ENCODE results near the gene SLC18B1.

SLC18B1 gene

DNA sequence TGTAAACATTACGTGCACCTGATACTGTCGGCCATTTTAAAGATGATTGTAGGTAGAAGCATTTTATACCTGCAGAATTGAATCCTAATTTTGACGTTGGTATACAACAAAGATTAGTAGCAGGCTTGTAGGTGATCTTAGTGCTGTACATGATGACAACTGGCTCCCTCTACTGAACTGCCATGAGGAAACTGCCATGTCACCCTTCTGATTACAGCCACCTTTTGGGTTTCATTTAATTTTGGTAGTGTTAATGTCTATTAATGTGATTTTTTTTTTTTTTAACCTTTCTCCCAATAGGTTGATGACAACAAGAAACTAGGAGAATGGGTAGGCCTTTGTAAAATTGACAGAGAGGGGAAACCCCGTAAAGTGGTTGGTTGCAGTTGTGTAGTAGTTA lies 18.2 kb upstream of the SLC18B1 start:
- WGBS = 91% methylated on average over 4 of the region's 4 CpGs
- Histone ChIP-seq H3K4me3 (ENCODE audit: low read length) (peak overlapping the region; percentile 92), H3K36me3 (ENCODE audit: insufficient read depth, low read length) (peaks cover 51% of the 10 kb centered on the region)

DNA sequence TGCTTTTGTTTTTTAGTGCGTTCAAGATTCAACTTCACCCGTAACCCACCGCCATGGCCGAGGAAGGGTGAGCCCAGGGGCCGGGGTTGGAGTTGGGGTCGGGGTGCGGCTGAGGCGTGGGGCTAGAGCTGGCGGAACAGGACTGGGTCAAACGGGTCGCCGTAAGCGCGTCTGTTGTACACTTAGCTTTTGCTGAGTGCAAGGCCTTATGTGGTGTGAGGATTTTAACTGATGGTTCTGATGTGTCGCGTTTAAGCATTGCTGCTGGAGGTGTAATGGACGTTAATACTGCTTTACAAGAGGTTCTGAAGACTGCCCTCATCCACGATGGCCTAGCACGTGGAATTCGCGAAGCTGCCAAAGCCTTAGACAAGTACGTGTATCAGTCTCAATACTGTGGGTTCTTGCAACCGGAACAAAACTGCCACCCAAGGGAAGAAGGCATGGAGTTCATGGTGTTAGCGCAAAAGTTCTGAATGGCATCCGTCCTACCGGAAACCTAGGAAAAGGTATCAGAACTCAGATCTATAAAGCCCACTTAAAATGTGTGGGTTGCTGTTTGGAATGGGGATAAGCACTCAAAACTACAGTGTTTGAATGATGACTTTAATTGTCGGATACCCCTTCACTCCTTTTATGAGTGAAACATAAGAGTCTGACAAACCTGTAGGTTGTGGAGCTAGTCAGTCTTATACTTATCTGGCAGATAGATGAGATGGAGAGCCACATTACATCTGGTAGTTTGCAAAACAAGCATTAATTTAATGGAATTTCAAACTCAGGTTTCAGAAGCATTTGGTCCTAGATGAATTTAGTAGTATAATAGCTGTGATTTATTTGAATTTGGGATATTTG lies 16.5 kb upstream of the SLC18B1 start:
- Histone ChIP-seq H3K9ac (ENCODE audit: low read depth, low read length) (peak overlapping the region; percentile 99), H3K36me3 (ENCODE audit: insufficient read depth, low read length) (peaks cover 51% of the 10 kb centered on the region)

More for the DNA sequence above, 18.2 kb upstream of the SLC18B1 start:
- no peaks in the 10 kb centered on the region for H3K9me3 ChIP-seq (ENCODE audit: insufficient read depth, low read depth, low read length)
- H3K27ac ChIP-seq (ENCODE audit: low read depth, low read length) = peak overlapping the region; percentile 82
- H3K4me1 ChIP-seq (ENCODE audit: insufficient read depth, low read length) = peaks cover 20% of the 10 kb centered on the region
- peak overlapping the region; percentile 99; the same call in 1 of the 2 replicates for H3K9ac ChIP-seq (ENCODE audit: low read depth, low read length)
- no peaks in the 10 kb centered on the region for H3K27me3 ChIP-seq (ENCODE audit: insufficient read depth, low read length)

GRCh38 chr6:132813173-132813856 lies 14.9 kb upstream of the SLC18B1 start:
- Histone ChIP-seq H3K27me3 (ENCODE audit: insufficient read depth, low read length) (no peaks in the 10 kb centered on the region), H3K4me3 (ENCODE audit: low read length) (peak overlapping the region; percentile 92), H3K36me3 (ENCODE audit: insufficient read depth, low read length) (peaks cover 35% of the 10 kb centered on the region), H3K27ac (ENCODE audit: low read depth, low read length) (peak overlapping the region; percentile 82), H3K4me1 (ENCODE audit: insufficient read depth, low read length) (peaks cover 20% of the 10 kb centered on the region), H3K9me3 (ENCODE audit: insufficient read depth, low read depth, low read length) (no peaks in the 10 kb centered on the region), H3K9ac (ENCODE audit: low read depth, low read length) (peak overlapping the region; percentile 99)
- WGBS = 1% methylated on average over 27 of the region's 27 CpGs

More for the DNA sequence above, 16.5 kb upstream of the SLC18B1 start:
- peak overlapping the region; percentile 92 for H3K4me3 ChIP-seq (ENCODE audit: low read length)
- no peaks in the 10 kb centered on the region for H3K27me3 ChIP-seq (ENCODE audit: insufficient read depth, low read length)
- peak overlapping the region; percentile 82 for H3K27ac ChIP-seq (ENCODE audit: low read depth, low read length)
- under 1% methylated on average over 26 of the region's 27 CpGs for WGBS
- peaks cover 20% of the 10 kb centered on the region for H3K4me1 ChIP-seq (ENCODE audit: insufficient read depth, low read length)
- no peaks in the 10 kb centered on the region for H3K9me3 ChIP-seq (ENCODE audit: insufficient read depth, low read depth, low read length)

- Histone ChIP-seq H3K9me3 (ENCODE audit: insufficient read depth, low read depth, low read length) (no peaks in the 10 kb centered on the region), H3K36me3 (ENCODE audit: insufficient read depth, low read length) (peaks cover 30% of the 10 kb centered on the region), H3K4me3 (ENCODE audit: low read length) (peak overlapping the region; percentile 92), H3K27me3 (ENCODE audit: insufficient read depth, low read length) (no peaks in the 10 kb centered on the region), H3K4me1 (ENCODE audit: insufficient read depth, low read length) (peaks cover 20% of the 10 kb centered on the region), H3K27ac (ENCODE audit: low read depth, low read length) (peak overlapping the region; percentile 82), H3K9ac (ENCODE audit: low read depth, low read length) (peak overlapping the region; percentile 99)
- 8% methylated on average over 5 of the region's 5 CpGs for WGBS
Observed at GRCh38 chr6:132812756-132813172, 14.3 kb upstream of the SLC18B1 start.

DNA sequence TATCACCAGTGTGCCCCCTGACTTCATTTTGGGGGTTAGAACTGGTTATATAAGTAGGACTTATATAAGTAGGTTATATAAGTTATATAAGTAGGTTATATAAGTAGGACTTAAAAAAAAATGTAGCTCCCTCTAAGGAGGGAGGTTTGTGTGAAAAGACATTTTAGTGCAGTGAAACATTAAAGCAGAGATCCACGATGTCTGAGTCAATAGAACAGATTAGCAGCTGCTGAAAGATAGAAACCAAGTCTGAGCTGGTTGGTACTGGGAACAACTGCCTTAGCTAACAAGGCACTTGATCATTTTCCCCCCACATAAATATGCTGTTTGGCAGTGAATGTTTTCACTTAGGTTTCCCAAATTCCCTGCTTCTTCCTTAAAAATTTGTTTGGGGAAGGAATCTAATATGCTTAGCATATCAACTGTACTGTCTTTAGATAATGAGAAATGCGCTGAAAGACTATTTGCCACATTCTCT lies 13.9 kb upstream of the SLC18B1 start:
- H3K27ac ChIP-seq (ENCODE audit: low read depth, low read length) = peak overlapping the region; percentile 21
- H3K9ac ChIP-seq (ENCODE audit: low read depth, low read length) = peak overlapping the region; percentile 99
- H3K36me3 ChIP-seq (ENCODE audit: insufficient read depth, low read length) = peaks cover 25% of the 10 kb centered on the region
- 59% methylated on average over 2 of the region's 2 CpGs for WGBS
- H3K27me3 ChIP-seq (ENCODE audit: insufficient read depth, low read length) = no peaks in the 10 kb centered on the region
- peaks cover 20% of the 10 kb centered on the region for H3K4me1 ChIP-seq (ENCODE audit: insufficient read depth, low read length)
- H3K4me3 ChIP-seq (ENCODE audit: low read length) = peak overlapping the region; percentile 92
- H3K9me3 ChIP-seq (ENCODE audit: insufficient read depth, low read depth, low read length) = no peaks in the 10 kb centered on the region

DNA sequence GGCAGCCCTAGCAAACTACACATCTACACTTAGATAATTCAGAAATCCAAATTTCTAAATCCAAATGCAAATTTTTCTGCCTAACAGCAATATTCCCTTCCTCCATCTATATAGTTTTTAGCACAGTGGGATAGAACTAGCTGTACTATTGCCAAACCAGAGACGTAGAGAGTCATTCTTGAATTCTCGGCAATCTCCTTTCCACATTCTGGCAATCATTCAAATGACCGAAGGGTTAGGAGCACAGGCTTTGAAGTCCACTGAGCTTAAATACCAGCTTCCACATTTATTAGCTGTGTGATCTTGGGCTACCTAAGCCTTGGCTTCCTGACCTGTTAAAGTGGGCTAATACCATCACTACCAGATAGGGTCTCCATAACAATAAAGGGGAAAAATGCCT lies 12.8 kb upstream of the SLC18B1 start:
- no peak overlapping the region for H3K4me3 ChIP-seq (ENCODE audit: low read length)
- WGBS = 93% methylated on average over 3 of the region's 3 CpGs
- peaks cover 13% of the 10 kb centered on the region for H3K4me1 ChIP-seq (ENCODE audit: insufficient read depth, low read length)
- H3K27ac ChIP-seq (ENCODE audit: low read depth, low read length) = no peak overlapping the region
- no peak overlapping the region for H3K9ac ChIP-seq (ENCODE audit: low read depth, low read length)
- no peaks in the 10 kb centered on the region for H3K9me3 ChIP-seq (ENCODE audit: insufficient read depth, low read depth, low read length)
- peaks cover 15% of the 10 kb centered on the region for H3K36me3 ChIP-seq (ENCODE audit: insufficient read depth, low read length)
- H3K27me3 ChIP-seq (ENCODE audit: insufficient read depth, low read length) = no peaks in the 10 kb centered on the region

- H3K4me3 ChIP-seq (ENCODE audit: low read length) = no peak overlapping the region
- 88% methylated on average over 1 of the region's 2 CpGs for whole genome bisulfite sequencing
- H3K36me3 ChIP-seq (ENCODE audit: insufficient read depth, low read length) = no peaks in the 10 kb centered on the region
- no peaks in the 10 kb centered on the region for H3K9me3 ChIP-seq (ENCODE audit: insufficient read depth, low read depth, low read length)
- H3K9ac ChIP-seq (ENCODE audit: low read depth, low read length) = no peak overlapping the region
- no peaks in the 10 kb centered on the region for H3K4me1 ChIP-seq (ENCODE audit: insufficient read depth, low read length)
- H3K27ac ChIP-seq (ENCODE audit: low read depth, low read length) = no peak overlapping the region
- no peaks in the 10 kb centered on the region for H3K27me3 ChIP-seq (ENCODE audit: insufficient read depth, low read length)
Observed at GRCh38 chr6:132805548-132805947, 7.1 kb upstream of the SLC18B1 start.

GRCh38 chr6:132804251-132804650 lies 5.8 kb upstream of the SLC18B1 start:
- H3K36me3 ChIP-seq (ENCODE audit: insufficient read depth, low read length) = no peaks in the 10 kb centered on the region
- no peak overlapping the region for H3K27ac ChIP-seq (ENCODE audit: low read depth, low read length)
- H3K9ac ChIP-seq (ENCODE audit: low read depth, low read length) = no peak overlapping the region
- H3K27me3 ChIP-seq (ENCODE audit: insufficient read depth, low read length) = no peaks in the 10 kb centered on the region
- H3K9me3 ChIP-seq (ENCODE audit: insufficient read depth, low read depth, low read length) = no peaks in the 10 kb centered on the region
- H3K4me1 ChIP-seq (ENCODE audit: insufficient read depth, low read length) = no peaks in the 10 kb centered on the region
- WGBS = 80% methylated on average over 1 of the region's 1 CpG
- no peak overlapping the region for H3K4me3 ChIP-seq (ENCODE audit: low read length)

DNA sequence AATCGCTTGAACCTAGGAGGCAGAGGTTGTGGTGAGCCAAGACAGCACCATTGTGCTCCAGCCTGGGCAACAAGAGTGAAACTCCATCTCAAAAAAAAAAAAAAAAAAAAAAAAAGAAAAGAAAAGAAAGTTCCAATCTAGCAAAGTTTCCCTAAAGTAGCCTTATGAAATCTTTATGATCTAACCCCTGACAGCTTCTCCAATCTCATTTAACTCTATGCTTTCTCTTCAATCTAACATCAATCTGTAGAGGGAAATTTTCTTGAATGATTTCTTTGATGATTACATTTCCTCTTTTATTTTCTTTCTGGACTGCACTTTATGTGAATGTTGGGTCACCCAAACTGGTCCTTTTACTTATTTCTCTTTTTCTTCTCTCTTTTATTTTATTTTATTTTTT lies 2.2 kb upstream of the SLC18B1 start:
- H3K9ac ChIP-seq (ENCODE audit: low read depth, low read length) = no peak overlapping the region
- 0 out of 2 replicates have a peak, but pooled peaks cover 2% of the 10 kb centered on the region for H3K4me1 ChIP-seq (ENCODE audit: insufficient read depth, low read length)
- H3K36me3 ChIP-seq (ENCODE audit: insufficient read depth, low read length) = no peaks in the 10 kb centered on the region
- H3K4me3 ChIP-seq (ENCODE audit: low read length) = no peak overlapping the region
- no peak overlapping the region for H3K27ac ChIP-seq (ENCODE audit: low read depth, low read length)
- no peaks in the 10 kb centered on the region for H3K9me3 ChIP-seq (ENCODE audit: insufficient read depth, low read depth, low read length)
- H3K27me3 ChIP-seq (ENCODE audit: insufficient read depth, low read length) = no peaks in the 10 kb centered on the region
- 87% methylated on average over 1 of the region's 1 CpG for WGBS

DNA sequence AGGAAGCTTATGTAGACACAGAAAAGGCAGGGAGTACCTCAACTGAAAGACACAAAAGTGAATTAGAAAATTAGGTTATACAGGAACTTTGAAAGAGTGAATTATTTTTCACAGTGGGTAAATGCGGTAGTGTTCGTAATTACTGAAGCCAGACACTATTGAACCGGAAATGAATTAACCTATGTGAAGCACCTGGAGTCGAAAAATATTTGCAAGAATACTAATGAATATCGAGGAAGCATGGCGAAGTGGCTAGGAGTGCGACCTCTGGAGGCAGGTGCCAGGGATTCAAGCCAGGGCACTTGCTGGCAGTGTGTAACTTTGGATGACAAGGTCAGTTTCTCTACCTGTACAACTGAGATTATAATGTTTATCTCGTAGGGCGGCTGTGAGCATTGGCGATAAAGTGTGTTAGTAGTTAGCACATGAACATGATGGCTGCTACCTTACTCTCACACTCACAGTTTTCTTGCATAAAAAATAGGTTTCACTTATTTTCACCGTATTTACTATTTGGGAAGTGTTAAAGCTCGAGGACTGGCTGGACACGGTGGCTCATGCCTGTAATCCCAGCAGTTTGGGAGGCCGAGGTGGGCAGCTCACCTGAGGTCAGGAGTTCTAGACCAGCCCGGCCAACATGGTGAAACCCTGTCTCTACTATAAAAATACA lies 567 bp upstream of the SLC18B1 start:
- Histone ChIP-seq H3K4me3 (ENCODE audit: low read length) (peak overlapping the region; percentile 63), H3K9ac (ENCODE audit: low read depth, low read length) (peak overlapping the region; percentile 57), H3K36me3 (ENCODE audit: insufficient read depth, low read length) (no peaks in the 10 kb centered on the region; the same call in 1 of the 2 replicates), H3K27ac (ENCODE audit: low read depth, low read length) (no peak overlapping the region; the same call in 1 of the 2 replicates), H3K4me1 (ENCODE audit: insufficient read depth, low read length) (0 out of 2 replicates have a peak, but pooled peaks cover 2% of the 10 kb centered on the region), H3K27me3 (ENCODE audit: insufficient read depth, low read length) (no peaks in the 10 kb centered on the region), H3K9me3 (ENCODE audit: insufficient read depth, low read depth, low read length) (no peaks in the 10 kb centered on the region)
- WGBS = 27% methylated on average over 15 of the region's 15 CpGs

Measured in HUES64 (cell line).